HuH-7.5 (cell line): ENCODE data around the gene CEACAM1.
"Not testable (repeated sequence)": the region's sequence is repeated elsewhere in the genome, so short reads cannot be mapped to it uniquely, and the experiment has no call there.

Experiments used
- DNase-seq: peaks from one replicate; pipeline ENCODE4 v3.0.0; 2011; ENCODE audit warnings: low spot score

The CEACAM1 gene

DNA sequence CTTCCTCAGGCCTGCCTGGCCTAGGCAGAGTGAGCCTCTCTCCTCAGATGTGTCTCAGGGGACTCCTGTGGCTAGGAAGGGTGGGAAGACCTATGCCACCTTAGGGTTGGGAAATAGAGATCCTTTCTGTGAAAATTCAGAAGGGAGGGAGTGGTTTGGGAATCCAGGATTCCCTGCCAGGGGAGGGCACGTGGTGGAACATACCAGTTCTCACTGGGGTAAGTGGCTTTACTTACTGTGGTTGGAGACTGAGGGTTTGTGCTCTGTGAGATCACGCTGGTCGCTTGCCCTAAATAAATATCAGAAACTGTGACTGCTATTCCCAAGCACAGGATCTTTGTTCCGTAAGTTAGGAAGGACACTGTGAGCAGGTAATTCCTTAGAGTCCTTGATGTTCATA is 16.9 kb downstream of the CEACAM1 start:
- no peak for DNase-seq

DNA sequence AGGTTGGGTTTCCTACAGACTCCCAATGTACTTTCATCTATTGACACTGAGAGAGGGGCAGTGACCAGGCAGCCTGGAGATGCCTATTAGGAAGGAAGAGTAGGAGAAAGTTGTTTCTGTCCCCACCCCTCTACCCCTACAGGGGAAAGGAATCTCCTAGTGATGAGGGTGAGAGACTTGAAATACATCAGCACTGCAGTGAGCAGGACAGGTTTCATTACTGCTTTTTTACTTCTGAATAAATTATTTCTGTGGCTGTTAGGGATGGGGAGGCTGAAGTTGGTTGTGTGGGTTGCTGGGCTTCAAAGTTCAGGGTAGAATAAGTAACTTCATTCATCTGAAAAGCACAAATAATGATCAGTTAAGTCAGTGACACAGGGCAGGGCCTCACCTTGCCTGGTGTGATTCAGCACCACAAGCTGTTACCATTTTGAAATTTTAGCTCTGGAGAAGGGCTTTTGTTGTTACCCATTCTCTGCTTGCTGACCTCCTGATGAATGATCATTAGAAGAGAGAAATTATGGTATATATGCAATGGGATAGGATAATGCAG is 19.3 kb downstream of the CEACAM1 start:
- DNase-seq = no peak

DNA sequence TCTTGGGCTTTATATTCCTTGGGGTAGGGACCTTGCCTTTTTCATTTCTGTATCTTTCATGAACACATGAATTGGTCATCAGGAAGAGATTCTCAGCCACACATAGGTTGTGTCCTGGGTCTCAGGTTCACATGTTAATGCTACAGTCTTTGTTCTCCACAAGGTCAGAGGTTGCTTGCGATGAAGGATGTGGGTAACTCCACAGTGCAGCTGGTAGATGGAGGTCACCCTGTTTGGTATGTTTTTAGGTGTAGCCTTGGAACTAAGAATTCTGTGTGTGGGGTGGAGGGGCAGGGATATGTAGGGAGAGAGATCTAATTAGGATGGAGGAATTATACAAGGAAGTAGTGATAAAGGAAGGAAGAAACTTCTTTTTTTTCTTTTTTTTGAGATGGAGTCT is 23.2 kb downstream of the CEACAM1 start:
- no peak for DNase-seq

DNA sequence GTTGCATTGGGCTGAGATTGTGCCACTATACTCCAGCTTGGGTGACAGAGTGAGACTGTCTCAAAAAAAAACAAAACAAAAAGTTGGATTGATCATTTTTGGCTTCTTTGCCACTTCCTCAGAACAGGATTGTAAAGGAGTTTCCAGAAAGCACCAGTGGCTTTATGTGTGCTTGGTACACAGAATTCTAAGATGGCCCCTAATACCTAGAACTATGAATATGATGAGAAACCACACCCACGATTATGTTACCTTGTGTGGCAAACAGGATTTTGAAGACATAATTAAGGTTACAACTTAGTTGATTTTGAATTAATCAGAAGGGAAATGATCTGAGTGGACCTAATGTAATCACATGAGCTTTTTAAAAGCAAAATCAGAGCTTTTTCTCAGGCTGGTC is 26.5 kb downstream of the CEACAM1 start:
- no peak for DNase-seq

DNA sequence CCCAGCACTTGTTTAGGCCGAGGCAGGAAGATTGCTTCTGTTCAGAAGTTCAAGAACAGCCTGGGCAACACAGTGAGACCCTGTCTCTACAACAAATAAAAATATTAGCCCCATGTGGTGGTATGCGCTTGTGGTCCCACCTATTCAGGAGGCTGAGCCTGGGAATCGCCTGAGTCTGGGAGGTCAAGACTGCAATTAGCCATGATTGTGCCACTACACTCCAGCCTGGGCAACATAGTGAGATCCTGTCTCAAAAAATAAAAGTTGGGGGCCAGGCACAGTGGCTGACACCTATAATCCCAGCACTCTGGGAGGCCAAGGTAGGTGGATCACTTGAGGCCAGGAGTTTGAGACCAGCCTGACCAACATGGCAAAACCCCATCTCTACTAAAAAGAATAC is 27.0 kb downstream of the CEACAM1 start:
- not testable (repeated sequence) for DNase-seq

DNA sequence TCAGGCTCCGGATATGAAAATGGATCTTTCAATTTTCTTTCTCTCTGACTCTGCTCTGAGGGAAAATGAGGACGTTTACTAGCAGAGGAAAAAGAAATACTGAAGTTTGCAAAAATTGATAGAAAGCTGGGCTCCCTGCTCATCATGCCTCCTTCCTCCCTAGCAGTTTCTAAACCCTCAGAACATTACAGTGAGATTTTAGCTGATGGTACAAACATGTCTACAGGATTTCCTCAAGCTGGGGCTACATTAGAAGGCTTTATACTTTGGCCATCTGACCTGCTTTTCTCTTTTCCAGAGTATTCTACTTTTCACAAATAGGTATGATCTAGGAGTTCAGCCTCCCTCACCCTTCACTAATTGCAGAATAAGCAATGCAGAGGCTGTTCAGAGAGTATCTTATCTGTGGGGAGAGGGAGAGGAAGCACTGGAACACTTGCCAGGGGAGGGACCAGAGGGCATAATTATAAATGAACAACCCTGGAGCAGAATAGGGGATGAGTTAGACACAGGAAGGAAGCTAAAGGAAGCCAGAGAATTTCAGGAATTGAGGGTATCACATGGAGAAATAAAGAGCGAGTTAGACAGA is 30.0 kb downstream of the CEACAM1 start:
- no peak for DNase-seq

DNA sequence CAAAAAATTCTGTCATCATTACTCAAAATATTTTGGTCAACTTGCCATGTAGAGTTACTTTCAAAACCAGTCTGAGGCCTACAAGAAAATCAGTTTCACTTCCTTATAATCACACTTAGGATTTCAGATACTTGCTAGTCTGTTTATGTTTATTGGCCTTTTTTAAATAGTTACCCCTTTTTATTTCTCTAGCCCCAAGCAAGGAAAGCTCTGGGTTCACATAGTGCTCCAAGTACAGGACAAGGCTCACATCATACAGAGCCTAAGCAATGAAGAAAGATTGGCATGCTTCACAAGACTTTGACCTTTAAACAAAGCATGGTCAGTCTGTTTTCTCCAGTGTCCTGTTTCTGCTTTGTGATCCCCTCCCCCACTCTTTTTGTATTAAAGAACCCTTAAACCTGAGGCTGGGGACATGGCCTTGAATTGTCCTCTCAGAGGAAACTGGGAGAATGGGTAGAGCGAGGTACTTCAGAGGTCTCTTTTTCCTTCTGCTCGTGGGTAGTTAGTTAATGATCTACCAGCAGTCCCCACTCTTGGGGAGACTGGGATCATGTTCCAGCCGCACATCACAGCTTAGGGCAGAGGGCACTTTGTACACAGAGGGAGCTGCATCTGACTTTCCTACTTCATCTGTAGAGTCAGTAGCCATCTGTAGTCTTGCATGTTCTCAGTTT is 30.7 kb downstream of the CEACAM1 start:
- peak; percentile 58 for DNase-seq

DNA sequence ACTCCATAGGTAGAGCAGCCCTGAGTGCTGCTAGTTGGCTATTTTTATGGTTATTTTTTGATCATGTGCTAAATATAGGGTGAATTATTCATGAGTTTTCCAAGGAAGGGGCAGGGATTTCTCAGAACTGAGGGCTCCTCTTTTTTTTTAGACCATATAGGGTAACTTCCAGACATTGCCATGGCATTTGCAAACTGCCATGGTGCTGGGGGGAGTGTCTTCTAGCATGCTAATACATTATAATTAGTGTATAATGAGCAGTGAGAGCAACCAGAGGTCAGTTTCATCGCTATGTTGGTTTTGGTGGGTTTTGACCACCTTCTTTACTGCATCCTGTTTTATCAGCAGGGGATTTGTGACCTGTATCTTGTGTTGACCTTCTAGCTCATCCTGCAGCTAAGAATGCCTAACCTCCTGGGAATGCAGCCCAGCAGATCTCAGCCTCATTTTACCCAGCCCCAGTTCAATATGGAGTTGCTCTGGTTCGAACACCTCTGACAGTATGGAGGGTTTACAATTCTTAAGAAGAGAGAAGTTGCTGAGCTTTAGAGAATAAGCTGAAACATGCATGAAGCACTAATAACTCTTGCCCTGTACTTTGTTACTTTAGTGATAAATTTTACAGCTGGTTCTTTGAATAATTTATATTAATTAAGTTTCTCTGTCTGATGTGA is 31.7 kb downstream of the CEACAM1 start:
- no peak for DNase-seq

DNA sequence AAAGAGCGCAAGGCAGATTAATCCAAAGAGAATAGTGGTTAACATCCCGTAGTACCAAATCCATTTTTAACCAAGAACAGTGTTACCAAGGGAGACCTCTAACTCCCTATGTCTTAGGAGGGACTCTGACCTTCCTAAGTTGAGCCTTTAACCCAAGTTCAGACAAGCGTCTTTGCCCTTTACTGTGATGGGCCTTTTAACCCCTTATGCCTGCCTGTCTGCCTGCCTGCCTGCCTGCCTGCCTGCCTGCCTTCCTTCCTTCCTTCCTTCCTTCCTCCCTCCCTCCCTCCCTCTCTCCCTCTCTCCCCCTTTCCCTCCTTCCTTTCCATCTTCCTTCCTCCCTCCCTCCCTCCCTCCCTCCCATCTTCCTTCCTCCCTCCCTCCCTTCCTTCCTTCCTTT is 32.6 kb downstream of the CEACAM1 start:
- no peak for DNase-seq

DNA sequence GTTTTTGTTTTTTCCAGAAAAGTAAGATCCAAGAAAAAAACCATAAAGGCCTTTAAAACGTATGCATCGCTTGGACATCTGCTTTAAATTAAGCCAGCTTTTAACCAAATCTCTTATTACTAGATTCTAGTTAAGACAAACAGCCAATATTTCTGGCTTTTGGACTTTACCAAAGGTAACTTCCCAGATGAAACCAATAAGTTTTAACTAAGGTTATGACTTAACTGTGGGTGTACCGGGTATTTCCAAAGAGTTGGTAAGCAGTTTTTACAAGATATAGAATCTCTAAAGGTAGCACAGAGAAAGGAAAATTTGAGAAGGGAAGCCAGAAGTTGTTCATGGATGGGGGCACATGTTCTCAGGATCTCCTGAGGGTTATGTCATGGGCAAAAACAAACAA is 34.0 kb downstream of the CEACAM1 start:
- DNase-seq = no peak

DNA sequence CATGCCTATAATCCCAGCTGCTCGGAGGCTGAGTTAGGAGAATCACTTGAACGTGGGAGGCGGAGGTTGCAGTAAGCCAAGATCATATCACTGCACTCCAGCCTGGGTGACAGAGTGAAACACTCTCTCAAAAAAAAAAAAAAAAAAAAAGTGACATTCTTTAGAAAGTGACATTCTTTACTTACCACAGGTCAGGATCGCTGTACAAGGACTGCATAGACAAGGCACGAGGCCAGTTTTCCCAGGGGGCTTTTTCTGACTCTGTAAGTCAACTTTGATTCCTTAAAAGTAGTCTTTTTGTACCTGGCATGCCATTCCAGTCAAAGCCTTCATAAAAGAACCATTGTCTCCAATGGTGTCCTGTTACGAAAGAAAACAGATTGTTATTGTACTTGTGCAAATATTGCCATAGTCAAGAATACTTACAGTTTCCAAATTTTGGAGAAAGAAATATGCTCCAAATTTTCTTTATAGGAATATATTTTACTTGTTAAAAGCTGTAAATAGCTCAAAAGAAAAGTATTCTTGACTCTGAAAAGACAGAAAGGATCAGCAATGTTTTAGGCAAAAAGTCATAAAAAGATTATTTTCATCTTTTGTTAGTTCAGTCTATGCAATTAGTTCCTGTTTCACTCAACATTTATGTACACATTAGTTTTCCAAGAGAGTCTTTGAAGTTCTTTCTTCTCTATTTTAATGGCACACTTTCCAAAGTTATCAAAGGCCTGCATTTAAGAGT is 39.3 kb downstream of the CEACAM1 start:
- DNase-seq = no peak

DNA sequence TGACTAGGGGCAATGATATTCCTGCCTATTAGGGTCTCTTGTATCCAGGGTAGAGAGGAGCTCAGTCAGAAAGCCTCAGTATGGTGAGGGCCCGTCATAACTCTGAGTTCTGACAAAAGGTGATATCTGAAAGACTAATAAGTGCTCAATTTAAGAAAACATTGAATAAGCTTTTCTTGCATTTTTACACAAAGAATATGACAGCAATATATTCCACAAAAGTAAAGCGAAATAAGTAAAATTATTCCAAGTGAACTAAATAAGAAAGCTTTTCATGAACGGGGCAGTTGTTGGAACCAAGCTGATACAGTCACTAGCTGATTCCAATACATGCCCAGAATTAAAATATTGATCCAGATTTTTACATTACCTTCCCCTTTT is 40.5 kb downstream of the CEACAM1 start:
- no peak for DNase-seq

DNA sequence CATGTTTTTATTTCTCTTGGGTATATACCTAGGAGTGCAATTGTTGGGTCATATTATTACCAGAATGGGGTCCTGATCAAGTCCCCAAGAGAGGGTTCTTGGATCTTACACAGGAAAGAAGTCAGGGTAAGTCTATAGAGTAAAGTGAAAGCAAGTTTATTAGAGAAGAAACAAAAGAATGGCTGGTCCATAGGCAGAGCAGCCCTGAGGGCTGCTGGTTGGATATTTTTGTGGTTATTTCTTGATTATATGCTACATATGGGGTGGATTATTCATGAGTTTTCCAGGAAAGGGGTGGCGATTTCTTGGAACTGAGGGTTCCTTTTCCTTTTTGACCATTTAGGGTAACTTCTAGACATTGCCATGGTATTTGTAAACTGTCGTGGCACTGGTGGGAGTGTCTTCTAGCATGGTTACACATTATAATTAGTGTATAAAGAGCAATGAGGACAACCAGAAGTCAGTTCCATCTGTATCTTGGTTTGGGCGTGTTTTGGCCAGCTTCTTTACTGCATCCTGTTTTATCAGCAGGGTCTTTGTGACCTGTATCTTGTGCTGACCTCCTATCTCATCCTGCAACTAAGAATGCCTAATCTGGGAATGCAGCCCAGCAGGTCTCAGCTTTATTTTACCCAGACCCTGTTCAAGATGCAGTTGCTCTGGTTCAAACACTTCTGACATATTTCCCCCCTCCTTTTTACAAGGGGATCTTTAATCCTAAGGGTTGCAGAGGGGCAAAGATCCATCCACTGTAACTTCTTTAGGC is 41.1 kb downstream of the CEACAM1 start:
- DNase-seq = no peak

DNA sequence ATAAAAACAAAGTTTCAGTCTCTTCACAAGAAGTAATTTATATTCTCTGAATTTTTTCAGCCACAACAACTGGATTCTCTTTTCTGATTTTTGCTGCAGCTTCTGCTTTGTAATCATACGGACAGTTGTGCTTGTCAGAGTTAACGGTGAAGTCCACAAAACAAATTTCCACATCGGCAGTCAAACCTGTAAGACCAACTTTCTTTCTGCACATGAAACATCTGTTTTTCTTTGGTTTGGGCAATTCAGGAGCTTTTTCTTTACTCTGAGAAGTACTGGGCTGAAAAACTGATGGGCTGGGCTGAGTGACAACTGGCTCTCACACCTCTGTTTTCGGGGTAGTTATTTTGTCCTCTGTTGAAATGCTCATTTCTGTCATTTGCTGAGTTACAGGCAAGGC is 43.2 kb downstream of the CEACAM1 start:
- not testable (repeated sequence) for DNase-seq

DNA sequence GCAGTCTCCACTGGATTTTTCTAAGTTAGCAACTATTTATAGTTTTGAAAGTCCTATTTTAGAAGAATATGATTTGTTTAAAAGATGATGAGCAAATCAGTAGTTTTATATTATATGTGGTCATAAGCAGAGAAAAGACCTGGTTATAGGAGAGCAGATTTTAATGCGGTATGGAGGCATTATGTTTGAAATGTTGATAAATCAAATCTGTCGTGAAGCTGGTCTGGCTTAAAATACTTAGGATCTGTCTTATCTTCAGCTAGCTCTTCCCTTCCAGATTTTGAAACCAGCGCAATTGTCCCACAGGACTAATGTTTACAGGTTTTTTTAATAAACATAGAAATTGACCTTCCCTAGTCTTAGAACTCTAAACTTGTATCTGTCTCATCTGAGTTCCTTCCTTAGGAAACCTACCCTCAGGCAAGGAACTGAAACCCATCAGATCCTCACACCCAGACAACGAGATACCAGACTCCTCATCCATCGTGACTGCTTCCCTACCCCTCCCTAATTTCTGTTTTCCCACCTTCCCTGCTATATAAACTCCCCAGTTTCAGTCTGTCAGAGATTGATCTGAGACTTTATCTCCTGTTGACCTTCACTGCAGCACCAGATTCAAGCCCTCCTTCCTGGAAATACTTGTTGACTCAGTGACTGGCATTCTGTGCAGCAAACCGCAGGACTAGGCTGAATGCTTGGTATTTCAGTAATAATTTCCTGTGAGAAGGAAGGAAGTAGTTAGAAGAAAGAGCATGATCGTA is 47.8 kb downstream of the CEACAM1 start:
- no peak for DNase-seq

DNA sequence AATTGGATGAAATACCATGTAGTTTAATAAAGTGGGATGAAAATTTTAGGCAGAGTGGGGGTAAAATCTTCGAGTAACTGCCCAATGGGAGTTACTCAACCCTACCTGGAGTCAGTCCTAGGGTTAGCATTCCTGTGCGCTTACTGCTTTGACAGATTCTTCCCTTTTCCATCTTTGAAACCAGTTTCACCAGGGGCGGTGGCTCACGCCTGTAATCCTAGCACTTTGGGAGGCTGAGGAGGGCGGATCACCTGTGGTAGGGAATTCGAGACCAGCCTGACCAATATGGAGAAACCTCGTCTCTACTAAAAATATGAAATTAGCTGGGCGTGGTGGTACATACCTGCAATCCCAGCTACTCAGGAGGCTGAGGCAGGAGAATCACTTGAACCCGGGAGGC is 48.5 kb downstream of the CEACAM1 start:
- no peak for DNase-seq

DNA sequence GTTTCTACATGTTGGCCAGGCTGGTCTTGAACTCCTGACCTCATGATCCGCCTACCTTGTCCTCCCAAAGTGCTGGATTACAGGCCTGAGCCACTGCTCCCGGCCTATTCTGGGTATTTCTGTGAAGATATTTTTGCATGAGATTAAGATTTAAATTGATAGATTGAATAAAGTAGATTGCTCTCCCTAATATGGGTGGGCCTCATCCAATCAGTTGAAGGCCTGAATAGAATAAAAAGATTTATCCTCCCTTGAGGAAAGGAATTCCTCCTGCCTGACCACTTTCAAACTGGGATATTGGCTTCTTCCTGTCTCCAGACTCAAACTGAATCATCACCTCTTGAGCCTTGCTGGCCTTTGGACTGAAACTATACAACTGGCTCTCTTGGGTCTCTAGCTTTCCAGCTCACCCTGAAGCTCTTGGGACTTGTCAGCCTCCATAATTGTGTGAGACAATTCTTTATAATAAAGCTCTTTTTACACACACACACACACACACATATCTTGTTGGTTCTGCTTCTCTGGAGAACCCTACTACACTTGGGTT is 49.4 kb downstream of the CEACAM1 start:
- no peak for DNase-seq

DNA sequence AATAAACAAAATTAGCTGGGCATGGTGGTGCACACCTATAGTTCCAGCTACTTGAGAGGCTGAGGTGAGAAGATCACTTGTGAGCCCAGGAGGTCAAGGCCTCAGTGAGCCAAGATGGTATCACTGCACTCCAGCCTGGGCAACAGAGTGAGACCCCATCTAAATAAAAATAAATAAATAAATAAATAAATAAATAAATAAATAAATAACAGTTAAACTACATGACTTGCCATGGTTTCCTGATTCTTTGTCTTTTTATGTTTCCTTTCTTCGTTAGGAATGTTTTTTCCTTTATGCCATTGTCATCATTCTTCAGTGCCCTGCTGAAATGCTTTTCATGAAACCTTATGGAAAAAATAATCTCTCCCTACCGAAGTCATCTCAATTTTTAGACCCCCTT is 50.3 kb downstream of the CEACAM1 start:
- DNase-seq = no peak

DNA sequence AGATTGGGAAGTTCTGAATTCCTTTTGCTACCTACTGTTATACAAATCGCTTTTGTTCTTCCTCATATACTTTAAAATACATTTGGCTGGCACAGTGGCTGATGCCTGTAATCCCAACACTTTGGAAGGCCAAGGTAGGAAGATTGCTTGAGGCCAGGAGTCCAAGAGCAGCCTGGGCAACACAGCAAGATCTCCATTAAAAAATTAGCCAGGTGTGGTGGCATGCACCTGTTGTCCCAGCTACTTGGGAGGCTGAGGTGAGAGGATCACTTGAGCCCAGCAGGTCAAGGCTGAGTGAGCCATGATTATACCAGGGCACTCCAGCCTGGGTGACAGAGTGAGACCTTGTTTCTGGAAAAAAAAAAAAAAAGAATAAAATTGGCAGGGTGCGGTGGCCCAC is 51.2 kb downstream of the CEACAM1 start:
- no peak for DNase-seq

DNA sequence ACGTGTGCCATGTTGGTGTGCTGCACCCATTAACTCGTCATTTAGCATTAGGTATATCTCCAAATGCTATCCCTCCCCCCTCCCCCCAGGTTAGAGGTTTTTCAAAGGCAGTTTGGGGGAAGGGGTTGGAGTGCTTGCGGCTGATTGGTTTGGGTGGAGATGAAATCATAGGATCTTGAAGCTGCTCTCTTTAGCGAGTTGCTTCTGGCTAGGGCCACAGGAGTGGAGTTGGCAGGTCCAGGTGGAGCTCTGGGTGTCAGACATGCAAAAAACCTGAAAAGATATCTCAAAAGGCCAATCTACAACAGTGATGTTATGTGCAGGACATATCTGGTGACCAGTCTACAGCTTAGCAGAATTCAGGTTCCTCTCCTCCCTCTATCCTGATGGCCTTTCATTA is 52.9 kb downstream of the CEACAM1 start:
- no peak for DNase-seq

DNA sequence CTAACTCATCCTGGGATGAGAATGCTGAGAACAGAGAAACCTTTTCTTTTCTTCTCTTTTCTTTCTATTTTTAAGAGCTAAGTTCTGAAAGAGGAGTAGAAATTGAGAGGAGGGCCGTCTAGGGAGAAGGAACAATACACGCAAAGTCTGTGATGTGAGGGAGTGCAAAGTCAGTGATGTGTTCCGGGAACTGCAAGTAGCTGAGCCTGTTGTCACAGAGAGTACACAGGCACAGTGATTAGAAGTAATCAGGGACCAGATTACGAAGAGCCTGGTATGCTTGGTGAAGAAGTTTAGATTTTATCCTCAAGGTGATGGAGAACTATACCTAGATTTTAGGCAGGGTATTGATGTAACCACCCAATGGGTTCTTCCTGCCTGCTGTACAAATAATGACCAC is 53.5 kb downstream of the CEACAM1 start:
- no peak for DNase-seq
